Smooth muscle cell of the coronary artery (primary cell): ENCODE measurements around the gene CSGALNACT2. TPM values are rescaled to one million over a fixed set of nuclear protein-coding genes. Genes with fewer than 3 reads are reported as not detected.

Source experiments
- total RNA-seq: library from RNA; depleted of rRNA; stranded (reverse); fragments of >200 nt; gene quantifications from 2 replicates; pipeline ENCODE4 v1.2.3, GENCODE V29; 2014; ENCODE audit warnings: low replicate concordance

The CSGALNACT2 gene
- total RNA-seq, result 16.8 and 17.8 TPM in 2 replicates

GRCh38 chr10:43138021-43138756, at the start of gene CSGALNACT2:
Gene CSGALNACT2 (plus strand): TSS chr10:43138445. CDS start chr10:43155150, 16,705 bp downstream.

Other genes starting within 250 kb of the CSGALNACT2 start
- gene RET, start 61.4 kb upstream of the CSGALNACT2 start, total RNA-seq, result 0.59 TPM in 1 of 2 replicates, not detected in the other
- 0.15 and 2.7 TPM in 2 replicates for gene RASGEF1A, start 128.6 kb downstream of the CSGALNACT2 start, total RNA-seq
- gene FXYD4, start 233.2 kb downstream of the CSGALNACT2 start, total RNA-seq, result not detected in 2 replicates